Activated gamma-delta T cell (primary cell): ENCODE results near the gene STK38.
"Not testable (repeated sequence)": the region's sequence is repeated elsewhere in the genome, so short reads cannot be mapped to it uniquely, and the experiment has no call there.

Experiments used
- DNase-seq: peaks from one replicate; lab custom pipeline; 2025; lab: John Stamatoyannopoulos, UW

The STK38 gene

GRCh38 chr6:36487698-36488097 is 59.6 kb downstream of the STK38 start:
- no peak for DNase-seq

GRCh38 chr6:36484736-36485135 is 62.5 kb downstream of the STK38 start:
- DNase-seq = no peak

- not testable (repeated sequence) for DNase-seq
Measured at GRCh38 chr6:36483326-36483725, 64.0 kb downstream of the STK38 start.

- no peak for DNase-seq
Measured at GRCh38 chr6:36479256-36479655, 68.0 kb downstream of the STK38 start.

DNA sequence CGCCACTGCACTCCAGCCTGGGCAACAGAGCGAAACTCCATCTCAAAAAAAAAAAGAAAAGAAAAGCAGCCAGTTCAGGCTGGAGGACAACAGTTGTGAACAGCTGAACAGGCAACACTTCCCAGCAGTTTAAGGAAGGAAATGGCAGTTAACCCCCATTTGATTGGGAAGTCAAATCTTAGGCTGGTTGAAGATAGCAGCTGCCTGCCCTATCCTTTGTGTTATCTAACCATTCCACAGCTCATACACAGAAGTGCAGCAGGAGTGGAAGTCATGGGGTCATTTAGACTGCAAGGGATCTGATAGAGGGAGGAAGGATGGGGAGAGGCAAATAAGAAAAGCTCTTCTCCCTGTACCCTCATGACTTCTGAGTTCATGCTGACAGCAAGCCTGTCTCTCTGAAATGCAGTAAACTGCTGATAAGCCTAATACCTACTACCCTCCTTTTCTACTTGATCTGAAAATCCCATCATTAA is 69.2 kb downstream of the STK38 start:
- DNase-seq = no peak

DNA sequence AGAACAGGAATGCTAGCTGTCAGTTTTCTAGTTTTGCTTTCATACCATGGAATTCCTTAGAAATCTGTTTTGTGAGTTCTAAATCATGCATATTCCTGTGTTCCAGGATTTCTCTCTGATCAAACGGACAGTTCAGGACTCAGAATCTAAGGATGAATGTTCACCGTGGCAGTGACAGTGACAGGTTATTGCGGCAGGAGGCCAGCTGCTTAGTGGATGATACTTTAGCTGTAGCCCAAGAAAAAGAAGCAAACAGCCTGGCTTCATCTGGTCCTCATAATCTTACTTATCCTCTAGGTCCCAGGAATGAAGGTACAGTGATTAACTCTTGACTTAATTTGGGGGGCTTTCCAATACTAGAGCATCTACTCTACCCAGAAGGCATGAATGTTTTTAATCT is 77.3 kb downstream of the STK38 start:
- DNase-seq = no peak

DNA sequence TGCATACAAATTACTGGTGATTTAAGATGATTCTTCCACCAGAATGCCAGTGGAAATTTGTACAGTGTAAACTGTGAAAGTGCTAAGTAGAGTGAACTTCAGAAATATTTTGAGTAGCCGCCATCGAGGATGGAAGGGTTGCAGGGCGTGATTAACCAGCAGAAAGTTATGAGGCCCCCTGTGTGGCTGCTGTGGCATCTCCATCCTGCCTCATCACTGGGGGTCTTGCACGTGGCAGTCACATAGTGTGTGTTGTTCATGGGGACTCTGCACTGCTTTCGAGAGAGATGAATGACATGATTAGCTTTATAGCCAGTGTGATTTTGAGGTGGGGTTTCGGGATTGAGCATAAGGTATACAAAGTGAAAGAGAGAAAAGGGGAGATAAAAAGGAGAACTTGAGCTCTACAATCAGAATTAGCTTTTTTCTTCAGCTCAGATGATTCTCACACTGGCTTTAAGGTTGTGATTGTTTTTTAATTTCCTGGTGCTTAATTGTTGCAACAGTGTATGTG is 78.1 kb downstream of the STK38 start:
- no peak for DNase-seq

GRCh38 chr6:36467625-36468024 is 79.7 kb downstream of the STK38 start:
- no peak for DNase-seq

DNA sequence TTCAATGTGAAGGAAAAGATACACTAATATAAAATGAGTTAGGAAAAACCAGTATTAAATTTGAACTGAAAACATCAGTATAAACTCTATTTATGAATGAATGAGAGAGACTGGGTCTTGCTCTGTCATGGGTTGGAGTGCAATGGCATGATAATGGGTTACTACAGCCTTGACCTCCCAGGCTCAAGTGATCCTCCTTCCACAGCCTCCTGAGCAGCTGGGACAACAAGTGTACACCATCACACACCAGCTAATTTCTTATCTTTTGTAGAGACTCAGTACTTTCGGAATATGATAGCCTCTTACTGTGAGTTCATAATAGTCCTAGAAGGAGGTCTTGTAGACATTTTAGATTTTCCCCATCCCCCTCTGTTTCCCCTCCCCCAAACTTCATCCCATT is 83.0 kb downstream of the STK38 start:
- no peak for DNase-seq

DNA sequence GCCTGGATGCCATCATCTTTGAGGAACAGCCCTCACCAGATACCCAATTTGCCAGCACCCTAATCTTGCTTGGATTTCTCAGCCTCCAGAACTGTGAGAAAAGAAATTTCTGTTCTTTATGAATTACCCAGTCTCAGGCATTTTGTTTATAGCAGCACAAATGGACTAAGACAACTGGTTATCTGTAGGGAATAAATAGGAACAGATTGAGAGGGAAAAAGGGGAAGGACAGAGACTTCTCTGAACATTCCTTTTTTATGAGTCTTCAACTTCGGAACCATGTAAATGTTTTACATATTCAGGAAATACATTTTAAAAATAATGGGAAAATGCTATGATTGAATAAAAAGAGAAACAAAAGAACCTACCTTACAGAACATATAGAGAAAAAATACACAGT is 83.6 kb downstream of the STK38 start:
- DNase-seq = no peak

GRCh38 chr6:36461646-36462045 is 85.6 kb downstream of the STK38 start:
- DNase-seq = no peak

GRCh38 chr6:36460916-36461315 is 86.4 kb downstream of the STK38 start:
- no peak for DNase-seq

GRCh38 chr6:36459501-36459900 is 87.8 kb downstream of the STK38 start:
- DNase-seq = no peak

GRCh38 chr6:36455486-36456027 is 91.7 kb downstream of the STK38 start:
- no peak for DNase-seq

DNA sequence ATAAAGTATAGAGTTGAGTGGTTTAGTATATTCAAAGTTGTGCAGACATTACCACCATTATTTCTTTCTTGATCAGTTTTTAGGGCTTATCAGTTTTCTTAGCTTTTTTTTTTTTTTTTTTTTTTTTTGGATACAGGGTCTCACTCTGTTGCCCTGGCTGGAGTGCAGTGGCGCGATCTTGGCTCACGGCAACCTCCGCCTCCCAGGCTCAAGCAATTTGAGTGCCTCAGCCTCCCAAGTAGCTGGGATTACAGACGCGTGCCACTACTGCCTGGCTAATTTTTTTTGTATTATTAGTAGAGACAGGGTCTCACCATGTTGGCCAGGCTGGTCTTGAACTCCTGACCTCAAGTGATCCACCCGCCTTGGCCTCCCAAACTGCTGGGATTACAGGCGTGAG is 94.4 kb downstream of the STK38 start:
- not testable (repeated sequence) for DNase-seq

DNA sequence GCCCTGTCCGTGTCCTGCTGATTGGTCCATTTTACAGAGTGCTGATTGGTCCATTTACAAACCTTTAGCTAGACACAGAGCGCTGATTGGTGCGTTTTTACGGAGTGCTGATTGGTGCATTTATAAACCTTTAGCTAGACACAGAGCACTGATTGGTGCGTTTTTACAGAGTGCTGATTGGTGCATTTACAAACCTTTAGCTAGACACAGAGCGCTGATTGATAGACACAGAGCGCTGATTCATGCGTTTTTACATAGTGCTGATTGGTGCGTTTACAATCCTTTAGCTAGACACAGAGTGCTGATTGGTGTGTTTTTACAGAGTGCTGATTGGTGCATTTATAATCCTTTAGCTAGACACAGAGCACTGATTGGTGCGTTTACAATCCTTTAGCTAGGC is 98.1 kb downstream of the STK38 start:
- DNase-seq = not testable (repeated sequence)

- DNase-seq = no peak
Measured at GRCh38 chr6:36445621-36446020, 101.7 kb downstream of the STK38 start.

DNA sequence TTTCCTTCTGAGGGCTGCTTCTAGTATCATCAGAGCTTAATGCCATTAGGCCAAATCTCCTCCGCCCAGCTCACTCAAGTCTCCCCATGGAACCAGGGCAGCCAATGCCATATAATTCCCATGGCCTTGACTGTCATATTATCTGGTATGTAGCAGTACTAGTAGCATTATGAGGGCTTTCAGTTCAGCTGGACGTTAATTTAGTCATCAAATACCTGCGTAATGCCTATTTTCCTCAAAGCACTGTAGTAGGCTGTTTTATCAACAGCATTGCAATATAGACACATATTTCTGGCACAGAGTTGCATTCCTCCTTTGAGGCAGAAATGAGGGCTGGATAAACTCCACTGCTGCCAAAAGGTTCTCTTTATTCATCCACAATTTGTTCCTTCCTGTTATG is 102.8 kb downstream of the STK38 start:
- DNase-seq = no peak
